ENCODE data around the gene SETD2.
A peak's percentile ranks its signal among the peaks of the same experiment; 100 is the strongest.
"Not testable (repeated sequence)": the region's sequence is repeated elsewhere in the genome, so short reads cannot be mapped to it uniquely, and the experiment has no call there.

Gene SETD2

GRCh38 chr3:47092090-47092489 is 71.8 kb downstream of the SETD2 start:
- no peak for DNase-seq

DNA sequence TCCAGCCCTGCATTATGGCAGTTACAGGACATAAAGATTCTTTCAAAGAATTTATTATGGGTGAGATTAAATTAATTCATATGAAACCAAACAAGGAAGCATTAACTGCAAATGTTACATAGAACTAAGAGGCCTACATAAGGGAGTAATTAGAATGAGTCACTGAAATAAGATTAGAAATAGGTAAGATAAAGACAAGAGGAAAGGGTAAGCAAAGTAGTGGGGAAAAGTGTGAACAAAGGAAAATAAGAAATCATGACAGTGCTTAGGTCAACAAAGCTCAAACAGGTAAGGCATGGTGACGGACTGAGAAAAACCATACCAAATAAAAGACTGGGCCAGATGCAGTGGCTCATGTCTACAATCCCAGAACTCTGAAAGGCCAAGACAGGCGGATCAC is 74.3 kb downstream of the SETD2 start:
- DNase-seq, result no peak

GRCh38 chr3:47086071-47086470 is 77.8 kb downstream of the SETD2 start:
- no peak for DNase-seq

DNA sequence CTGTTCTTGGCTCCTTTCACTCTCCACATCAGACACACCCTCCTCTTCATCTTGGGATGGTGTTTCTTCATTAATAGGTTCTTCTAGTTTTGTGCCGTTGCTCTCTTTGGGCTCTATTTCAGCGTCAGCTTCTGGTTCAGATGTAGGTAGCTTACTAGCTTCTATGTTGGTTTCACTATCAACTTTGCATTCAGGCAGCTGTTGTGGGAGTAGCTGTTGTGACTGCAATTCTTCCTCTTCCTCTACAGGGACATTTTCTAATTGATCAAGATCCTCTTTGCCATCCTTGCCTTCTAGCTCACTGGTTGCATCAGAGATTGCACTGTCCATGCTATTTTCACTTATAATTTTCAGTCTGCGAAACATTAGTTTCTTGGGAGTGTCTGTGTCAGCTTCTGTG is 80.1 kb downstream of the SETD2 start:
- DNase-seq, result no peak

- DNase-seq, result no peak
Observed at GRCh38 chr3:47082519-47082918, 81.4 kb downstream of the SETD2 start.

GRCh38 chr3:47079432-47079831 is 84.5 kb downstream of the SETD2 start:
- DNase-seq, result no peak

GRCh38 chr3:47073685-47074084 is 90.2 kb downstream of the SETD2 start:
- no peak for DNase-seq

GRCh38 chr3:47070770-47071169 is 93.1 kb downstream of the SETD2 start:
- DNase-seq, result no peak

DNA sequence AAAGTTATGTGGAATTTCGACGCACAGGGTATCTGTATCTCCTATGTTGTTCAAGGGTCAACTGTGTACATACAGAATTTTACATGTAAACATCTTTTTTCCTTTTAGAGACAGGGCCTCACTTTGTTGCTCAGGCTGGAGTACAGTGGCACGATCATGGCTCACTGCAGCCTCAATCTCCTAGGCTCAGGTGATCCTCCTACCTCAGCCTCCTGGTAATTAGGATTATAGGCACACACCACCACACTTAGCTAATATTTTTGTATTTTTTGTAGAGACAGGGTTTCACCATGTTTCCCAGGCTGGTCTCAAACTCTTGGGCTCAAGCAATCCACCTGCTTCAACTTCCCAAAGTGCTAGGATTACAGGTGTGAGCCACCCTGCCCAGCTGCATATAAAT is 97.7 kb downstream of the SETD2 start:
- DNase-seq, result not testable (repeated sequence)

DNA sequence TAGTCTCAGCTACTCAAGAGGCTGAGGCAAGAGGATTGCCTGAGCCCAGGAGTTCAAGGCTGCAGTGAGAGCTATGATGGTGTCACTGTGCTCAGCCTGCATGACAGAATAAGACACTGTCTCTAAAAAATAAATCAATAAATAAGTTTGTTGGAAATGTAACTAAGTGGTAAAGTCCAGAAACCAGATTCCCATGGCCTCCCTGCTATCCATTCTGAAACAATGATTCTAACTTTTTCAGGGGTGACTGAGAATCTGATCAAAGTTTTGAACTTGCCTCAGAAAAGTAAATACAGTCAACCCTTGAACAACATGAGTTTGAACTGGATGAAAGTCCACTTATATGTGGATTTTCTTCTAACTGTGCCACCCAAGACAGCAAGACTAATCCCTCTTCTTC is 98.2 kb downstream of the SETD2 start:
- DNase-seq, result no peak

GRCh38 chr3:47065058-47065457 is 98.9 kb downstream of the SETD2 start:
- DNase-seq, result no peak

DNA sequence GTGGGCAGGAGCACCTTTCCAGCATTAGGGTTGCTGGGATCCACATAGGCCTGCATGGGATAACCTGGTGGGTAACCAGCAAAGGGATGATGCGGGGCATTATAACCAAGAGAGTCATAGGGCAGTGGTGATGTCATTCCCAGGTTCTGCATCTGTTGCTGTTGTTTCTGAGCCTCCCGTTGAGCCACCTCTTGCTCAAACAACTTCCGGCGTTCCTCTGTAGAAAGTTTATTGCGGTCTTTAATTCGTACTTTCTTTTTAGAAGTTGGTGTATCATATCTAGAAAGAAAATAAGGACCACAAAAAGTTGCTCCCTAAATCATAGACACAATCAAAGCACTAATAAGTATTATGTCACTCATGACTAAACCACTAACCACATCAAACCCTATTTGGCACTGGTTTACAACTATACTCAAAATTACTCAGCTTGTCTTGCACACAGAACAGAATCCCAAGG is 106.7 kb downstream of the SETD2 start:
- DNase-seq, result peak; percentile 60

DNA sequence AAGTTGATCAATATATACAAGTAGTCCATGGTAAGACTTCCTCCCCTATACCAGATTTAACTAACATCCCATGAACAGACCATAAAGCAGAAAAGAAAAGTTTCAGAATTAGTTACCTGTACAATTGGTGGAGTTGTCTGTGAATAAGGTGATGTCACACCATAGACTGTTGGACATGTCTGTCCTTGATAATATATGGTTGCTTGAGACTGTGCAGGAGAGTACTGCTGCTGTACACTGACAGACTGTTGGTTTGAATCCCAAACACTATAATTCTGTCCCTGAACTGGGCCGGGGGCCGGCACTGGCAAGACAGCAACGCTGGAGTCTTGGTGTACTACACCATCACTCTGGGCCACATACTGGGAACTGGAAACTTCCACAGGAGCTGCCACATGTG is 107.2 kb downstream of the SETD2 start:
- DNase-seq, result no peak

- DNase-seq, result no peak
Observed at GRCh38 chr3:47054412-47054811, 109.5 kb downstream of the SETD2 start.

GRCh38 chr3:47047673-47048072 is 116.2 kb downstream of the SETD2 start:
- DNase-seq, result no peak

DNA sequence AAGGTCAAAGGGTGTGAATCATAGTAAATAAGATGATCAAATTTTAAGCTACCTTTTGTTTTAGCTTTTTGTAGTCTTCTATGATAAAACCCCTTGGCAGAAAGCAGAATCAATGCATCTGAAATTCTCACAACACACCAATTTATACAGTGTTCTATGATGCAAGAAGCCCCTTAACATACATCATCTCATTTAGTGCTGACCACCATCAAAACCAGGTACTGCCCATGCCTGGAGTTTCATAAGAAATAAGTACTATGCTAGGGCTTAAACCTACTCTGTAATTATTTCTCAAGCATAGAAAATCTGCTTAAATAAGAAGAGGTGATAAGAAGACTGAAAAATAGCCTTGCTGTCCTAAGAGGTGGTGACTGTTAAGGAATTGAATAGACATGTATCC is 116.8 kb downstream of the SETD2 start:
- DNase-seq, result no peak

DNA sequence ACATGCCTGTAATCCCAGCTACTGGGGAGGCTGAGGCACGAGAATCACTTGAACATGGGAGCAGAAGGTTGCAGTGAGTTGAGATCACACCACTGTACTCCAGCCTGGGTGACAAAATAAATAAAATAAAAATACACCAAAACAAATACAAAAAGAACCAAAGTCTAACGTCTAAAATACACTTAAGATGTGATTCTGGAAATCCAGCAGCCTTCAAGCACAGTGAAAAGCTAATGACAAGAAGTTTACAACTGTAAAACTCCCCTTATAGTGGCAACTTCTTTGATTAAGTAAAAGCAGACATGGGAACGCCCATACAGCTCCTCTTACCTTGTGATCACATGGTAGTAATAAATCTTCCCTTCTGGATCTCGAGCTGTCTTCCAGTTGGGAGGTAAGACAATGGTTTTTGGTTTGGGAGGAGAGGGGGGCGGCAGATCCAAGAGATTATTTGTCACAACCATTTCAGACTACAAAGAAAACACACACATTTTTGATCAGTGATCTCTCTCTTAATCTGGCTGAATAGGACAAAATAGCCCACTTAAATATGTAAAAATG is 121.6 kb downstream of the SETD2 start:
- no peak for DNase-seq

DNA sequence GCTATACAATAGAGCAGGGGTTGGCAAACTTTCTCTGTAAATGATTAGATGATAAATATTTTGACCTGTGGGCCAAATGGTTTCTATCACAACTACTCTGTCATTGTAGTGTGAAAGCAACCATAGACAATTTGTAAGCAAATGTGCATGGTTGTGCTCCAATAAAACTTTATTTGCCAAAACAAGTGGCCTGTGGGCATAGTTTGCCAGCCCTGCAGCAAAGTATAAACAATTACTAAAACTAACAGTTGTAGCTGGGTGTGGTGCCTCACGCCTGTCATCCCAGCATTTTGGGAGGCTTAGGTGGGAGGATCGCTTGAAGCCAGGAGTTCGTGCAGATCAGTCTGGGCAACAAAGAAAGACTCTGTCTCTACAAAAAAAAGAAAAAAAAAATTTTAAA is 122.8 kb downstream of the SETD2 start:
- no peak for DNase-seq

DNA sequence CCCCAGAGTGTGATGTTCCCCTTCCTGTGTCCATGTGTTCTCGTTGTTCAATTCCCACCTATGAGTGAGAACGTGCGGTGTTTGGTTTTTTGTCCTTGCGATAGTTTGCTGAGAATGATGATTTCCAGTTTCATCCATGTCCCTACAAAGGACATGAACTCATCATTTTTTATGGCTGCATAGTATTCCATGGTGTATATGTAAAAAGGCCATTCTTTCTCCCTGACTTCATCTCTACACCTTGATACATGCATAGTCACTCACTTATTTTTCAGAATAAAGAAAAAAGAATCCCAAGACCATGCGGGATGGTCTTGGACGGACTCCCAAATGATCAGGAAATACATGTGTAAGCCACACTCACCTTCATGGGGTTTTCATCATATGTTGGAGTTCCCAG is 126.6 kb downstream of the SETD2 start:
- DNase-seq, result not testable (repeated sequence)

DNA sequence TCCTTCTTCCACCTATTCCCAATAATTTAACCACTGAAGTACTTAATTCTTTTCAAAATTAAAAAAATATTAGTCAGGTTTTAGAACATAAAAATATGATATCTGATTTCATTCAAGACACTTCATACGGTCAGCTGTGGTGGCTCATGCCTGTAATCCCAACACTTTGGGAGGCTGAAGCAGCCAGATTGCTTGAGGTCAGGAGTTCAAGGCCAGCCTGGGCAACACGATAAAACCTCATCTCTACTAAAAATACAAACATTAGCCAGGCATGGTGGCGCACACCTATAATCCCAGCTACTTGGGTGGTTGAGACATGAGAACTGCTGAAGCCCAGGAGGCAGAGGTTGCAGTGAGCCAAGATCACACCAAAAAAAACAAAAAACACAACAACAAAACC is 127.8 kb downstream of the SETD2 start:
- no peak for DNase-seq

- no peak for DNase-seq
Observed at GRCh38 chr3:47035645-47036044, 128.3 kb downstream of the SETD2 start.

DNA sequence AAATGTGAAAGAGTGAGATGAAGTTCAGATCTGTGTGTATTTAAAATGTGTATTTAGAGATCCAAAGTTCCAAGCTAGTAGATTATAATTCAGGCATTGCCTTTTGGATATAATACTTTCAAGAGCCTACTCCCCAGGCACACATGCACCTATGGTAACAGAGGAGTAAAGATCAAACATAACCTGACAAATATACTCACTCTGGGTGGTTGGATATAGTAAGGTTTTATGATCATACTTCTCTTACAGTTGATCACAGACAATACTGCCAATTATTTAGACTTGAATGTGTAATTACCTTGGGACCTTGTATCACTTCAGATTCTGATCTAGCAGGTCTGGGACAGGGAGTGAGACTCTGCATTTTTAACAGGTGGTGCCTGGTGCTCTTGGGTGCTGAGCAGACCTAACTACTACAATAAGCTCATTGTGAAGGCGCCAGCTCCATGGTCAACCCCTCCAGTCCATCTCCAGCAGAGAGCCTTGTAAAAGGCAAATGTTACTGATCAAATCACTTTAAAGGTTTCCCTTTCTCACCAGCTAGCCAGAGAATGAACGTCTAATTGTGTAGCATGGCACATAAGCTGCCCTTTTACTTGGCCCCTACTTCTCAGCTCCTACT is 128.9 kb downstream of the SETD2 start:
- no peak for DNase-seq

- DNase-seq, result not testable (repeated sequence)
Observed at GRCh38 chr3:47031041-47031440, 132.9 kb downstream of the SETD2 start.

- no peak for DNase-seq
Observed at GRCh38 chr3:47028667-47029066, 135.2 kb downstream of the SETD2 start.

DNA sequence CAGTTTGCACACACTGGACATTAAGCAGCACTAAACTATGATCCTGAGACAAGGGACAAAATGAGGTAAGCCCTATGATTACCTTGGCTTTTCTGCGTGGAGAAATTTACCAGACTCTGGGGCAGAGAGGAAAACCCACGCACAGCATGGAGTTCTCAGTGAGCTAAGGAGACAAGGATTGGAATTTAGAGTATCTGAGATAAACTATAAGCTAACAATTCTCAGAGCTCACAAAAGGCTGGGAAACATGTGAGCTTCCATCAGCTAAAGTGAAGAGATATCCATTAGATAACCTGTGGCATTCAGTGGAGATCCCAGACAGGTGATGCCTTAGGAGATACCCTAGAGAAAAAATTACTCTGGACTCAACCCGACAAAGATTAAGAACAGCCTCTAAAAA is 135.8 kb downstream of the SETD2 start:
- no peak for DNase-seq
